CD4-positive, alpha-beta memory T cell (primary cell): ENCODE measurements around the gene PLEKHA7. TPM values are rescaled to one million over a fixed set of nuclear protein-coding genes. Genes with fewer than 3 reads are reported as not detected.

Experiments used
- CTCF ChIA-PET: fragments of 350-600 bp; sonication (Branson Sonifier 250); formaldehyde crosslinking; loops from one replicate; lab custom pipeline; 2021; ENCODE audit warnings: inconsistent platforms; ENCODE audit not compliant: partially characterized antibody; lab: Charles Lee
- POLR2A ChIA-PET: fragments of 350-600 bp; sonication (Branson Sonifier 250); formaldehyde crosslinking; loops from one replicate; lab custom pipeline; 2021; ENCODE audit not compliant: partially characterized antibody; lab: Charles Lee
- DNase-seq, 5 donors: peaks; one replicate each; pipeline versions ENCODE4 v3.0.0 to v3.0.0-alpha.2; 2020 to 2022; ENCODE audit warnings: mixed read lengths in 1 of 5
- H3K27ac ChIP-seq: one replicate; pipeline ENCODE4 v1.7.0; 2013; ENCODE audit warnings: low read depth, low read length
- H3K27me3 ChIP-seq: 2 replicates; pipeline ENCODE4 v1.7.0; 2013; ENCODE audit warnings: mild to moderate bottlenecking, low read length, moderate library complexity; ENCODE audit not compliant: insufficient read depth
- H3K36me3 ChIP-seq: 2 replicates; pipeline ENCODE4 v1.7.0; 2013; ENCODE audit warnings: mild to moderate bottlenecking, low read length, moderate library complexity; ENCODE audit not compliant: insufficient read depth
- H3K4me1 ChIP-seq: 2 replicates; pipeline ENCODE4 v1.7.0; 2013; ENCODE audit warnings: mild to moderate bottlenecking, low read length, moderate library complexity; ENCODE audit not compliant: insufficient read depth
- H3K4me3 ChIP-seq, 2 donors: one replicate each; pipeline ENCODE4 v1.7.0; 2013; ENCODE audit warnings: low read length in 2 of 2, mild to moderate bottlenecking in 1 of 2
- H3K9me3 ChIP-seq, 2 donors: one replicate each; pipeline ENCODE4 v1.7.0; 2013; ENCODE audit warnings: low read length in 2 of 2, control low read depth in 1 of 2; ENCODE audit not compliant: control insufficient read depth in 1 of 2
- H3K27ac Mint-ChIP-seq, 7 donors: one replicate each; pipeline ENCODE4 v1.8.0; 2020 to 2021; ENCODE audit warnings: mixed read lengths in 7 of 7, mild to moderate bottlenecking in 6 of 7, inconsistent platforms in 3 of 7, moderate library complexity in 3 of 7
- H3K27me3 Mint-ChIP-seq, 2 donors: one replicate each; pipeline ENCODE4 v1.8.0; 2020 to 2021; ENCODE audit warnings: mixed read lengths in 2 of 2
- H3K36me3 Mint-ChIP-seq, 2 donors: one replicate each; pipeline ENCODE4 v1.8.0; 2020 to 2021; ENCODE audit warnings: mixed read lengths in 2 of 2, inconsistent platforms in 1 of 2, mild to moderate bottlenecking in 1 of 2
- H3K4me1 Mint-ChIP-seq, 4 donors: one replicate each; pipeline ENCODE4 v1.8.0; 2020 to 2021; ENCODE audit warnings: mixed read lengths in 4 of 4, mild to moderate bottlenecking in 1 of 4
- H3K4me3 Mint-ChIP-seq, 8 donors: one replicate each; pipeline ENCODE4 v1.8.0; 2020 to 2021; ENCODE audit warnings: mixed read lengths in 8 of 8, mild to moderate bottlenecking in 7 of 8, moderate library complexity in 6 of 8, inconsistent platforms in 3 of 8
- H3K9me3 Mint-ChIP-seq, 8 donors: one replicate each; pipeline ENCODE4 v1.8.0; 2020 to 2021; ENCODE audit warnings: mixed read lengths in 8 of 8, mild to moderate bottlenecking in 5 of 8, inconsistent platforms in 3 of 8, moderate library complexity in 1 of 8
- intact Hi-C: fragments of 100-400 bp; cut with micrococcal nuclease; formaldehyde crosslinking; loops from one replicate; pipeline ENCODE4 v1.15.1; 2023
- polyA plus RNA-seq, 2 donors: library from polyadenylated mRNA; unstranded; fragments of 300-500 nt; fragmentation: Illumina TruSeq; gene quantifications; one replicate each; pipeline ENCODE4 v1.2.3, GENCODE V29; 2021
- total RNA-seq, 2 experiments: library from RNA; stranded (reverse); gene quantifications; one replicate each; pipeline ENCODE4 v1.2.3, GENCODE V29; 2021

PLEKHA7 gene
- total and polyA plus RNA-seq, 4 experiments from 2014 or later: 1.6 to 8.3 (median 6.0) TPM

GRCh38 chr11:16777613-16777975, 236.6 kb downstream of the PLEKHA7 start:
- H3K4me3 ChIP-seq: no peak overlapping the region
- Mint-ChIP-seq H3K27ac (no peak overlapping the region), H3K4me1 (no peaks in the 10 kb centered on the region), H3K27me3 (no peaks in the 10 kb centered on the region), H3K4me3 (no peak overlapping the region), H3K9me3 (no peaks in the 10 kb centered on the region), H3K36me3 (peaks cover 0 to 4% of the 10 kb centered on the region in 2 donors)
- POLR2A ChIA-PET: no interaction called here
- no peaks in the 10 kb centered on the region for H3K4me1 ChIP-seq
- CTCF ChIA-PET: interaction anchor here (1.5 to 1.6 kb wide), 2 partner anchors 8 to 10 kb away, joined by 6 read pairs; no protein-coding TSS in a partner anchor
- no peak overlapping the region for H3K27ac ChIP-seq
- H3K27me3 ChIP-seq: no peaks in the 10 kb centered on the region
- intact Hi-C loops: no loop called here
- no peaks in the 10 kb centered on the region for H3K36me3 ChIP-seq
- no peaks in the 10 kb centered on the region for H3K9me3 ChIP-seq
- DNase-seq: no peak

DNA sequence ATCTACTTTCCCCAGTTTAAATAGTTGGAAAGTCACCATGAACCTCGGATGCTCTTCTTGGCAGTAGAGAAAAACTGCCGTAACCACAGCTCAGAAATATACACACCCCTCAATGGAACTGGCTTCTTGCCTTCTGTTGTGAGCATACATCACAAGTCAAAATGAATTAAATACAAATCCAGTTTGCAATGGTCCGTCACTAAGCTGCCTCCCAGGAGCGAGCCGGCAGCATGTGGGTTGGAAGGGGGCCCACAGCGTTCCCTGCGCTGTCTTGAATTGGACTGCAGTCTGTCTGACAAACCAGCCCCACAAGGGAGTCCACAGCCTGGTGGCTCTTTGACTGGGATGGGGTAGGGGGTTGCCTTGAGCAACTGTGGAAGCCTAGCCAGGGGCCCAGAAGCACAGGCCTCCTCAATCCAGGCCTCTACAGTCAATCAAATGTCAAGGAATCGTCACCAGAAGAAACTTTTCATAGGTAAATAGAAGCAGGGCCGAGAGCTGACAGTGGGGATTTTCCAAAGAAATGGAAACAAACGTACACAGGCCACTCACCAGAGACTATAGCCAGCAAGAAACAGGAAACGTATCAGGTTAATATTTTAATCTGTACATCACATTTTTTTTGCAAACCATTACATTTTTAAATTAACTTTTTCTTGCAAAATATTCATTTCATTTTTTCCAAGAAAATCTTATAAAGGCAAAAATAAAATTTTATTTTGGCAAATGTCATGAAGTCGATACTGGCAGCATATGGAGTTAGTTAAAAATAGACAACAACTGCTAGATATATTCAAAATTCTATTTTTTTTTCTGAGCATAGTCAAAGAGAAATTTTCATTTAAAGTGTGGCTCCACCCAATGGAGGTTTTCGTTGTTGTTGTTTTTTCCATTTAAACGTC, 237.3 kb downstream of the PLEKHA7 start:
- H3K9me3 Mint-ChIP-seq: no peaks in the 10 kb centered on the region
- ChIA-PET CTCF (interaction anchor here (1.0 to 1.5 kb wide), 2 partner anchors 9 to 11 kb away, joined by 3 to 6 read pairs; no protein-coding TSS in a partner anchor), POLR2A (no interaction called here)
- Histone ChIP-seq H3K4me1 (no peaks in the 10 kb centered on the region), H3K27me3 (no peaks in the 10 kb centered on the region), H3K36me3 (no peaks in the 10 kb centered on the region), H3K4me3 (no peak overlapping the region), H3K27ac (no peak overlapping the region), H3K9me3 (no peaks in the 10 kb centered on the region)
- no peaks in the 10 kb centered on the region for H3K27me3 Mint-ChIP-seq
- no peaks in the 10 kb centered on the region for H3K4me1 Mint-ChIP-seq
- H3K4me3 Mint-ChIP-seq: no peak overlapping the region
- H3K36me3 Mint-ChIP-seq: peaks cover 0 to 4% of the 10 kb centered on the region in 2 donors
- no peak for DNase-seq
- no peak overlapping the region for H3K27ac Mint-ChIP-seq
- intact Hi-C loops: no loop called here

- H3K9me3 Mint-ChIP-seq: no peaks in the 10 kb centered on the region
- intact Hi-C loops: no loop called here
- no peak overlapping the region for H3K4me3 Mint-ChIP-seq
- ChIA-PET CTCF (interaction anchor here (1.5 to 2.7 kb wide), 2 partner anchors 9 to 10 kb away, joined by 6 to 16 read pairs; no protein-coding TSS in a partner anchor), POLR2A (no interaction called here)
- H3K36me3 Mint-ChIP-seq: peaks cover 0 to 4% of the 10 kb centered on the region in 2 donors
- no peaks in the 10 kb centered on the region for H3K4me1 Mint-ChIP-seq
- H3K4me1 ChIP-seq: no peaks in the 10 kb centered on the region
- H3K4me3 ChIP-seq: no peak overlapping the region
- no peak overlapping the region for H3K27ac ChIP-seq
- peak overlapping the region in 1 of 7 donors; percentile 25 for H3K27ac Mint-ChIP-seq
- no peaks in the 10 kb centered on the region for H3K36me3 ChIP-seq
- H3K9me3 ChIP-seq: no peaks in the 10 kb centered on the region
- H3K27me3 Mint-ChIP-seq: no peaks in the 10 kb centered on the region
- DNase-seq: no peak
- no peaks in the 10 kb centered on the region for H3K27me3 ChIP-seq
These were observed 238.5 kb downstream of the PLEKHA7 start for GRCh38 chr11:16775614-16776283.

DNA sequence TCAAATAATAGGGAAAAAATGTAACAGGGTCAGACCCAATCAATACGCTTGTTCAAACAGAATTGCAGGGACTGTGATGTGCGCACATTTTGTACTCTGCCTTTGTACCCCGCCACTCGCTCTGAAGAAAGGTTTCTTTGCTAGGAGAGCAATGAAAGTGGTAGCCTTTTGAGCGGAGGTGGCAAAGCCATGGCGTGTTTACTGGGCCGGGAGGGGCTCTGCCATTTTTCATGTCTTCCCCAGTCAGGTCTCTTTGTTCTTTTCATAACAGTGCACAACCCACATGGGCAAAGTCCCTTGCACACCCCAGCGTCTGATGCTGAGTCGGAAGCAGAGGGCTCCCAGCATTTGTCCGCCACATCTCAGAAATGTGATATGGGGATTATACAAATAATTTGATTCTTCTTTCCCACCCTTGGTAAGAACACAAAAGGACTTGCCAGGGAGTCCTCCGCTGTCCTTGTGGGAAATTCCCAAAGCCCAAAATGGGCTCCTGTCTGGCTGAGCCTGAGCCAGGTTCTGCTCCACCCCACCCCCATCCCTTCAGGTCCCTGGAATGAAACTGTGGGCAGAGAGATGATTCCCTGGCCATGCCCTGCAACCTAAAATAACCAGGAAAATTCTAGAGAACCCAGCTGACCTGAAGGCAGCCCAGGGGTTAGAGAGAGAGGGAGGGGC, 239.1 kb downstream of the PLEKHA7 start:
- CTCF ChIA-PET: interaction anchor here (0.6 to 2.7 kb wide), 4 partner anchors 10 to 285 kb away, joined by 3 to 16 read pairs (median 6); no protein-coding TSS in a partner anchor
- H3K36me3 Mint-ChIP-seq: peaks cover 0 to 4% of the 10 kb centered on the region in 2 donors

DNA sequence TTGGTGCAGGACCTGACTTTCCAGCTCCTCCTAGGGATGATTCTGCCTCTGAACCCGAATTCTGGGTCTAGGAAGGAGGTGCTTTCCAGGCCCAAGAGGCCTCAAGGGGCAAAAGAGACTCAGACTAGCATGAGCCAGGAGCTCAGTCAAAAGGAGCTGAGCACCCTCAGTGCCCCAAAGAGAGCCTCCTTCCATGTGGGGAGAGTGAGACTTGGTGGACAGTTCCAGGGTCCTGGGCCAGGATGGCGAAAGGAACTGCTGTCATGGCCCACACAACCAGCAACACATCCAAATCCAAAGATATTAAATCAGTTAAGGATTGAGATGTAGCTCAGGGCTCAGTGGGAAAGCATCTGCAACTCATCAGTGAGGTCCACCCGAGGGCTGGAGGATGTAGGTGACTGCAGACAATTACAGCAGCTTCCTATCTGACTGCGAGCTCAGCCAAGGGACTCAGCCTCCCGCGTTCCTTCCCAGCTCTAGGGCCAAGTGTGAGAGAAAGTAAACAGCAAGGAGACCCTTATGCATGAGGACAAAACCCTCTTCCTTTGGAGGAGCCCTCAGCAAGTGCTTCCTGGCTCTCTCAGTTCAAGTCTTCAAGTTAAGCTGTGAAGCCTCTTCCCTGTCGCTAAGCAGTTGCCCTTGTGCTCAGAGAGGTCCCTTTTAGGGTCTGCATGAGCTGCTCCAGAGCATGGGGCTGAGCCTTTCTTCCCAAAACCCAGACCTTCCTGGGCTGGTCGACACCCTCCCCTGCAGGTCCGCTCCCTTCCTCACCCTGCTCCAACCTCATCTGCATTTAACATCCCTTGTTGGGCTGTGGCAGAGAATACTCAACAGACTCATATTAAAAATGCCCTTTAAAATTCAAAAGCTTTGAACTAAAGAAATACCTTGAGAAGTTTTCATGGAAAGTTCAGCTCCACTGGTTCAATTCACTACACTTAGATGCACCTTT, 240.0 kb downstream of the PLEKHA7 start:
- POLR2A ChIA-PET: no interaction called here
- H3K4me1 Mint-ChIP-seq: no peaks in the 10 kb centered on the region

More for the DNA sequence above, 239.1 kb downstream of the PLEKHA7 start:
- Histone ChIP-seq H3K9me3 (no peaks in the 10 kb centered on the region), H3K36me3 (no peaks in the 10 kb centered on the region), H3K4me1 (no peaks in the 10 kb centered on the region), H3K27me3 (no peaks in the 10 kb centered on the region), H3K4me3 (no peak overlapping the region), H3K27ac (no peak overlapping the region)
- no peaks in the 10 kb centered on the region for H3K4me1 Mint-ChIP-seq
- POLR2A ChIA-PET: no interaction called here
- intact Hi-C loops: no loop called here
- no peaks in the 10 kb centered on the region for H3K27me3 Mint-ChIP-seq
- H3K9me3 Mint-ChIP-seq: no peaks in the 10 kb centered on the region
- H3K27ac Mint-ChIP-seq: no peak overlapping the region
- no peak overlapping the region for H3K4me3 Mint-ChIP-seq
- DNase-seq: no peak

DNA sequence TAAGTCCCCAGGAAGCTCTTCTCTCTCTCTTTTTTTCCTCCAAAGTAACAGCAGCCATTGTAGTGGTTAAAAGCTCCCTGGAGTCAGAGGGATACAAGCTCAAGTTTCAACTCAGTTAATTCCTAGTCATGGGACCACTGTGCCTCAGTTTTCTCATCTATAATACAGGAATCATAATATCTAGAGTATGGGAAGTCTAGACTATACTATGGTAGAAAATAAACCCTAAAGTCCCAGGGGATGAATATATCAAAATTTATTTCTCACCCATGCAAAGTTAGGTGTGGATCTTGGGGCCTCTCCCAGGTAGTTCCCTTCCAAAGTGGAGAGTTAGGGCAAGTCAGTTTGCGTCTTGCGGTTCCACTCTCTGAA, 242.1 kb downstream of the PLEKHA7 start:
- Mint-ChIP-seq H3K9me3 (no peaks in the 10 kb centered on the region), H3K27ac (no peak overlapping the region), H3K4me3 (no peak overlapping the region), H3K4me1 (no peaks in the 10 kb centered on the region), H3K36me3 (no peaks in the 10 kb centered on the region), H3K27me3 (no peaks in the 10 kb centered on the region)
- Histone ChIP-seq H3K9me3 (no peaks in the 10 kb centered on the region), H3K27ac (no peak overlapping the region), H3K36me3 (no peaks in the 10 kb centered on the region), H3K4me3 (no peak overlapping the region), H3K27me3 (no peaks in the 10 kb centered on the region), H3K4me1 (no peaks in the 10 kb centered on the region)
- DNase-seq: no peak
- ChIA-PET CTCF (interaction anchor here (1.1 to 1.4 kb wide), 2 partner anchors 13 to 15 kb away, joined by 3 to 6 read pairs; no protein-coding TSS in a partner anchor), POLR2A (no interaction called here)
- intact Hi-C loops: no loop called here

More for the DNA sequence above, 240.0 kb downstream of the PLEKHA7 start:
- no peak overlapping the region for H3K27ac ChIP-seq
- CTCF ChIA-PET: interaction anchor here (0.6 to 2.7 kb wide), 4 partner anchors 11 to 286 kb away, joined by 3 to 16 read pairs (median 6); no protein-coding TSS in a partner anchor
- Mint-ChIP-seq H3K27me3 (no peaks in the 10 kb centered on the region), H3K36me3 (peaks cover 0 to 2% of the 10 kb centered on the region in 2 donors), H3K27ac (no peak overlapping the region), H3K4me3 (no peak overlapping the region), H3K9me3 (no peaks in the 10 kb centered on the region)
- no peaks in the 10 kb centered on the region for H3K4me1 ChIP-seq
- H3K27me3 ChIP-seq: no peaks in the 10 kb centered on the region
- H3K4me3 ChIP-seq: no peak overlapping the region
- intact Hi-C loops: no loop called here
- DNase-seq: no peak
- H3K36me3 ChIP-seq: no peaks in the 10 kb centered on the region
- no peaks in the 10 kb centered on the region for H3K9me3 ChIP-seq
